HepG2 (cell line): ENCODE results near the gene MAGI1. TPM values are rescaled to one million over a fixed set of nuclear protein-coding genes. Genes with fewer than 3 reads are reported as not detected.

Experiments used
- ATAC-seq: fragments of 200-7000 bp; cut with Tn5 transposase; 3 replicates; pipeline ENCODE4 v1.9.1; 2020; ENCODE audit warnings: mild to moderate bottlenecking, moderate library complexity
- BruUV-seq: library from RNA; stranded (reverse); fragments of 400-500 nt; replicated peaks from 2 replicates; lab custom pipeline; 2021; lab: Mats Ljungman, UMichigan
- CTCF ChIA-PET: fragments of 300-600 bp; formaldehyde crosslinking; extraction: SDS; loops from one replicate; lab custom pipeline; 2021; ENCODE audit warnings: low total read pairs, inconsistent platforms, low intra/inter-chr PET ratio; lab: Yijun Ruan, JAX
- POLR2A ChIA-PET: fragments of 350-600 bp; sonication (Branson Sonifier 250); formaldehyde crosslinking; loops from one replicate; lab custom pipeline; 2020; ENCODE audit warnings: antibody characterized with exemption, inconsistent platforms; lab: Yijun Ruan, JAX
- DNase-seq: peaks from one replicate; pipeline ENCODE4 v3.0.0-alpha.2; 2015; ENCODE audit warnings: low spot score
- FAIRE-seq: peaks from 3 replicates; lab custom pipeline; 2011; peaks lifted over from hg19 to GRCh38; lab: Jason Lieb, UNC
- H2AFZ ChIP-seq: one replicate; pipeline ENCODE4 v1.6.1; 2011; ENCODE audit warnings: low read length, inconsistent platforms
- H3K27ac ChIP-seq: fragments of 300-600 bp; 3 replicates; pipeline ENCODE4 v1.8.0; 2011; ENCODE audit warnings: mixed run types, mild to moderate bottlenecking, mixed read lengths, low read length, inconsistent platforms; ENCODE audit not compliant: insufficient read depth; ENCODE audit errors: extremely low read length
- H3K27me3 ChIP-seq, 2 experiments: fragments of 200-600 bp in 1 of 2; 2 replicates in 1 of 2; 3 replicates in 1 of 2; pipeline versions ENCODE4 v1.6.0 to v1.8.0; 2011; ENCODE audit warnings: low read length in 2 of 2, mild to moderate bottlenecking in 2 of 2, moderate library complexity in 2 of 2, inconsistent platforms in 1 of 2; ENCODE audit not compliant: insufficient read depth in 2 of 2, control insufficient read depth in 1 of 2
- H3K36me3 ChIP-seq, 2 experiments: fragments of 200-600 bp in 1 of 2; replicated peaks in 1 of 2; 2 replicates in 1 of 2; 3 replicates in 1 of 2; pipeline versions ENCODE4 v1.5.1 to v1.8.0; 2011; ENCODE audit warnings: low read length in 2 of 2, inconsistent platforms in 1 of 2; ENCODE audit not compliant: insufficient read depth in 2 of 2, control insufficient read depth in 1 of 2
- H3K4me1 ChIP-seq: 2 replicates; pipeline ENCODE4 v1.5.1; 2012; ENCODE audit warnings: low read length, inconsistent platforms; ENCODE audit not compliant: insufficient read depth
- H3K4me2 ChIP-seq: 2 replicates; pipeline ENCODE4 v1.6.0; 2011; ENCODE audit warnings: low read depth, low read length, inconsistent platforms
- H3K4me3 ChIP-seq, 3 experiments: fragments of 200-600 bp in 1 of 3; sonication (generic), shearing (Covaris generic) in 1 of 3; replicated peaks in 1 of 3; 2 replicates each; pipeline ENCODE4 v1.5.1; 2011 to 2016; ENCODE audit warnings: low read length in 3 of 3, inconsistent platforms in 2 of 3, low read depth in 2 of 3, mild to moderate bottlenecking in 2 of 3, control low read depth in 1 of 3, mixed read lengths in 1 of 3; ENCODE audit not compliant: insufficient read depth in 1 of 3
- H3K79me2 ChIP-seq: one replicate; pipeline ENCODE4 v1.6.1; 2011; ENCODE audit warnings: low read length, inconsistent platforms; ENCODE audit not compliant: insufficient read depth
- H3K9ac ChIP-seq: 2 replicates; pipeline ENCODE4 v1.6.0; 2011; ENCODE audit warnings: mild to moderate bottlenecking, low read depth, low read length, inconsistent platforms; ENCODE audit not compliant: insufficient read depth
- H3K9me3 ChIP-seq: 2 replicates; pipeline ENCODE4 v1.5.1; 2012; ENCODE audit warnings: mild to moderate bottlenecking, low read length
- H4K20me1 ChIP-seq: 2 replicates; pipeline ENCODE4 v1.6.0; 2011; ENCODE audit warnings: inconsistent platforms, mild to moderate bottlenecking, low read length, moderate library complexity; ENCODE audit not compliant: insufficient read depth
- ATF1 ChIP-seq: IDR thresholded peaks from 2 replicates; pipeline ENCODE4 v1.6.1; 2016; ENCODE audit warnings: mild to moderate bottlenecking, control low read depth
- DDIT3 ChIP-seq: sonication (generic); formaldehyde crosslinking; IDR thresholded peaks from 2 replicates; pipeline ENCODE4 v1.4.0; 2020; ENCODE audit warnings: mild to moderate bottlenecking, missing genetic modification reagents
- FIP1L1 ChIP-seq: fragments of 200-400 bp; formaldehyde crosslinking; IDR thresholded peaks from 2 replicates; pipeline ENCODE4 v1.6.1; 2018; ENCODE audit warnings: low read depth, mild to moderate bottlenecking, low read length, moderate library complexity, borderline replicate concordance; ENCODE audit not compliant: insufficient read depth
- GTF3A ChIP-seq: sonication (generic); formaldehyde crosslinking; conservative IDR thresholded peaks from 2 replicates; pipeline ENCODE4 v1.4.0; 2020; ENCODE audit warnings: mild to moderate bottlenecking, missing genetic modification reagents
- HNRNPH1 ChIP-seq: fragments of 200-400 bp; formaldehyde crosslinking; optimal IDR thresholded peaks from 2 replicates; pipeline ENCODE3; 2017; ENCODE audit warnings: mild to moderate bottlenecking, low read depth, low read length
- KLF6 ChIP-seq: IDR thresholded peaks from 2 replicates; pipeline ENCODE4 v1.8.0; 2016; ENCODE audit warnings: missing biosample characterization, missing genetic modification reagents
- MXI1 ChIP-seq: IDR thresholded peaks from 3 replicates; pipeline ENCODE4 v1.6.1; 2012; ENCODE audit warnings: low read depth, low read length, inconsistent platforms, borderline replicate concordance
- NR2F6 ChIP-seq, 2 experiments: IDR thresholded peaks; 2 replicates each; pipeline ENCODE4 v1.6.1; 2016; ENCODE audit warnings: antibody characterized with exemption in 1 of 2, mild to moderate bottlenecking in 1 of 2
- POLR2A ChIP-seq, 2 experiments: IDR thresholded peaks; 2 replicates each; pipeline ENCODE4 v1.6.1; 2011; ENCODE audit warnings: low read depth in 2 of 2, low read length in 2 of 2, mild to moderate bottlenecking in 1 of 2, moderate library complexity in 1 of 2; ENCODE audit not compliant: insufficient read depth in 1 of 2
- ZFP1 ChIP-seq: IDR thresholded peaks from 2 replicates; pipeline ENCODE4 v1.6.1; 2016
- ZNF775 ChIP-seq: sonication (generic); formaldehyde crosslinking; IDR thresholded peaks from 2 replicates; pipeline ENCODE4 v1.4.0; 2020; ENCODE audit warnings: missing genetic modification reagents, mild to moderate bottlenecking, moderate library complexity, borderline replicate concordance
- WGBS: methylation state at CpG from one replicate; pipeline ENCODE4 v1.1.6; 2017; ENCODE audit warnings: low lambda C conversion rate; 5-methylcytosine and 5-hydroxymethylcytosine counted together
- in situ Hi-C: cut with HindIII; loops from 2 replicates; pipeline ENCODE4 v1.10.0; 2017; ENCODE audit warnings: low pct_unique_long_range_greater_than_20kb; ENCODE audit not compliant: extremely low pct_ligation_motif_present
- intact Hi-C: fragments of 100-400 bp; cut with micrococcal nuclease; formaldehyde crosslinking; loops from one replicate; pipeline ENCODE4 v1.10.0; 2022; ENCODE audit not compliant: unreplicated experiment
- polyA plus RNA-seq, 8 experiments: library from polyadenylated mRNA; depleted of rRNA in 3 of 8; stranded (reverse) in 7 of 8; unstranded in 1 of 8; fragments of >200 nt; fragmentation: Illumina TruSeq in 4 of 8; extraction: Trizol in 4 of 8; gene quantifications; 2 replicates each; pipeline versions ENCODE4 v1.2.1 to v1.2.3, GENCODE V29; 2011 to 2016; ENCODE audit warnings: low read depth in 4 of 8, missing spikeins in 1 of 8, mixed read lengths in 1 of 8; ENCODE audit not compliant: insufficient read depth in 1 of 8
- total RNA-seq, 5 experiments: library from RNA; depleted of rRNA; stranded (reverse); fragments of >200 nt; fragmentation: Illumina TruSeq; extraction: Trizol; gene quantifications; 2 replicates each; pipeline ENCODE4 v1.2.3, GENCODE V29; 2016; ENCODE audit warnings: low read depth in 1 of 5
- TF ChIP-seq, protein P1 (sequence below): sonication (generic); formaldehyde crosslinking; IDR thresholded peaks from 2 replicates; pipeline ENCODE4 v1.5.1; 2020; ENCODE audit warnings: mild to moderate bottlenecking, missing genetic modification reagents
- TF ChIP-seq, protein P2 (sequence below): sonication (generic); formaldehyde crosslinking; IDR thresholded peaks from 2 replicates; pipeline ENCODE4 v1.5.0; 2020; ENCODE audit warnings: mild to moderate bottlenecking, missing genetic modification reagents, borderline replicate concordance
- TF ChIP-seq, protein P3 (sequence below): sonication (generic); formaldehyde crosslinking; IDR thresholded peaks from 2 replicates; pipeline ENCODE4 v1.5.0; 2020; ENCODE audit warnings: missing genetic modification reagents
- TF ChIP-seq, protein P4 (sequence below): sonication (generic); formaldehyde crosslinking; IDR thresholded peaks from 2 replicates; pipeline ENCODE4 v1.4.0; 2020; ENCODE audit warnings: missing genetic modification reagents

Gene MAGI1
- total and polyA plus RNA-seq, 2 of the 13 experiments (the other 11 are each of a cell fraction or from before 2014, with no cell fraction given): 22.2 to 26.0 TPM

DNA sequence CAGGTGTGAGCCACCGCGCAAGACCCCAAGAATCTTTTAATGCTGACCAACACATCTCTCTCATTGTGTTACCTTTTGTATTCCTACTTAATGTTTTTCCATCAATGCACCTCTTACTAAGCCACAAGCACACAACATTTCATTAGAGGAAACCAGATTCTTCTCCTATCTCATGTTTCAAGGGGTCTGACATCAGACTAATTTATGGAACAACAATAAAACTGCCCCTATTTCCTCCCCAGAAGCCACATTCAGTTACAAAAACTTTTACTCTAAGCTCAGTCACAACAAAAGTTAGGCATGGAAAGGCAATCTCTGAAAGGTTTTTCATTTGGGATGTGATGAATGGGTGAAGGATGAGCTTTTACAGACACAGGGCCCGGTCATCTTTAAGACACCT is 251.8 kb downstream of the MAGI1 start:
- no peak overlapping the region for H3K4me3 ChIP-seq
- POLR2A ChIA-PET: no interaction called here
- no peaks in the 10 kb centered on the region for H3K4me1 ChIP-seq
- no peaks in the 10 kb centered on the region for H3K36me3 ChIP-seq
- no peak for FAIRE-seq
- H3K27ac ChIP-seq: no peak overlapping the region
- no peak overlapping the region for H2AFZ ChIP-seq
- intact Hi-C loops (loop anchor here (5.0 to 10.0 kb wide), 4 partner anchors 128 to 448 kb away; partner anchors contain the start of gene MAGI1), in situ Hi-C loops (loop anchor here (5.0 kb wide), 1 partner anchor 355 kb away; no protein-coding TSS in a partner anchor)
- BruUV-seq: no TSS peak
- H3K27me3 ChIP-seq: no peaks in the 10 kb centered on the region
- no peak overlapping the region for H3K9ac ChIP-seq
- ATAC-seq: no peak
- WGBS: 98% methylated on average over 3 of the region's 3 CpGs
- CTCF ChIA-PET: no interaction called here
- no peaks in the 10 kb centered on the region for H3K9me3 ChIP-seq
- H3K79me2 ChIP-seq: peaks cover 39% of the 10 kb centered on the region
- peaks cover 18% of the 10 kb centered on the region for H4K20me1 ChIP-seq
- DNase-seq: no peak
- no peak overlapping the region for H3K4me2 ChIP-seq
- TF ChIP-seq ATF1 (CRISPR knock-in tag): no peak
- no peak for TF ChIP-seq ZNF775
- no peak for TF ChIP-seq FIP1L1
- TF ChIP-seq, protein P1, sequence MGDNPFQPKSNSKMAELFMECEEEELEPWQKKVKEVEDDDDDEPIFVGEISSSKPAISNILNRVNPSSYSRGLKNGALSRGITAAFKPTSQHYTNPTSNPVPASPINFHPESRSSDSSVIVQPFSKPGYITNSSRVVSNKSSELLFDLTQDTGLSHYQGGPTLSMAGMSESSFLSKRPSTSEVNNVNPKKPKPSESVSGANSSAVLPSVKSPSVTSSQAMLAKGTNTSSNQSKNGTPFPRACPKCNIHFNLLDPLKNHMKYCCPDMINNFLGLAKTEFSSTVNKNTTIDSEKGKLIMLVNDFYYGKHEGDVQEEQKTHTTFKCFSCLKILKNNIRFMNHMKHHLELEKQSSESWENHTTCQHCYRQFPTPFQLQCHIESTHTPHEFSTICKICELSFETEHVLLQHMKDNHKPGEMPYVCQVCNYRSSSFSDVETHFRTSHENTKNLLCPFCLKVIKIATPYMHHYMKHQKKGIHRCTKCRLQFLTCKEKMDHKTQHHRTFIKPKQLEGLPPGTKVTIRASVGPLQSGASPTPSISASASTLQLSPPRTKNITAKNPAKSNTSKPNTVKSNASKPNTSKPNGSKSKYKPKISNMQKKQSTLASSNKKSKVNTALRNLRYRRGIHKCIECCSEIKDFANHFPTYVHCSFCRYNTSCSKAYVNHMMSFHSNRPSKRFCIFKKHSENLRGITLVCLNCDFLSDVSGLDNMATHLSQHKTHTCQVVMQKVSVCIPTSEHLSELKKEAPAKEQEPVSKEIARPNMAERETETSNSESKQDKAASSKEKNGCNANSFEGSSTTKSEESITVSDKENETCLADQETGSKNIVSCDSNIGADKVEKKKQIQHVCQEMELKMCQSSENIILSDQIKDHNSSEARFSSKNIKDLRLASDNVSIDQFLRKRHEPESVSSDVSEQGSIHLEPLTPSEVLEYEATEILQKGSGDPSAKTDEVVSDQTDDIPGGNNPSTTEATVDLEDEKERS (CRISPR knock-in tag): no peak
- no peak for TF ChIP-seq GTF3A (CRISPR knock-in tag)
- TF ChIP-seq DDIT3 (CRISPR knock-in tag): no peak
- no peak for TF ChIP-seq NR2F6 (IDR thresholded peaks at IDR 0.05)
- TF ChIP-seq NR2F6 (CRISPR knock-in tag; IDR thresholded peaks at IDR 0.05): no peak
- TF ChIP-seq MXI1: no peak
- no peak for TF ChIP-seq POLR2A (IDR thresholded peaks at IDR 0.05; ENCODE audit: insufficient read depth in 1 of 2, low read depth in 2 of 2, low read length in 2 of 2)
- TF ChIP-seq ZFP1 (CRISPR knock-in tag): no peak
- no peak for TF ChIP-seq HNRNPH1
- TF ChIP-seq, protein P2, sequence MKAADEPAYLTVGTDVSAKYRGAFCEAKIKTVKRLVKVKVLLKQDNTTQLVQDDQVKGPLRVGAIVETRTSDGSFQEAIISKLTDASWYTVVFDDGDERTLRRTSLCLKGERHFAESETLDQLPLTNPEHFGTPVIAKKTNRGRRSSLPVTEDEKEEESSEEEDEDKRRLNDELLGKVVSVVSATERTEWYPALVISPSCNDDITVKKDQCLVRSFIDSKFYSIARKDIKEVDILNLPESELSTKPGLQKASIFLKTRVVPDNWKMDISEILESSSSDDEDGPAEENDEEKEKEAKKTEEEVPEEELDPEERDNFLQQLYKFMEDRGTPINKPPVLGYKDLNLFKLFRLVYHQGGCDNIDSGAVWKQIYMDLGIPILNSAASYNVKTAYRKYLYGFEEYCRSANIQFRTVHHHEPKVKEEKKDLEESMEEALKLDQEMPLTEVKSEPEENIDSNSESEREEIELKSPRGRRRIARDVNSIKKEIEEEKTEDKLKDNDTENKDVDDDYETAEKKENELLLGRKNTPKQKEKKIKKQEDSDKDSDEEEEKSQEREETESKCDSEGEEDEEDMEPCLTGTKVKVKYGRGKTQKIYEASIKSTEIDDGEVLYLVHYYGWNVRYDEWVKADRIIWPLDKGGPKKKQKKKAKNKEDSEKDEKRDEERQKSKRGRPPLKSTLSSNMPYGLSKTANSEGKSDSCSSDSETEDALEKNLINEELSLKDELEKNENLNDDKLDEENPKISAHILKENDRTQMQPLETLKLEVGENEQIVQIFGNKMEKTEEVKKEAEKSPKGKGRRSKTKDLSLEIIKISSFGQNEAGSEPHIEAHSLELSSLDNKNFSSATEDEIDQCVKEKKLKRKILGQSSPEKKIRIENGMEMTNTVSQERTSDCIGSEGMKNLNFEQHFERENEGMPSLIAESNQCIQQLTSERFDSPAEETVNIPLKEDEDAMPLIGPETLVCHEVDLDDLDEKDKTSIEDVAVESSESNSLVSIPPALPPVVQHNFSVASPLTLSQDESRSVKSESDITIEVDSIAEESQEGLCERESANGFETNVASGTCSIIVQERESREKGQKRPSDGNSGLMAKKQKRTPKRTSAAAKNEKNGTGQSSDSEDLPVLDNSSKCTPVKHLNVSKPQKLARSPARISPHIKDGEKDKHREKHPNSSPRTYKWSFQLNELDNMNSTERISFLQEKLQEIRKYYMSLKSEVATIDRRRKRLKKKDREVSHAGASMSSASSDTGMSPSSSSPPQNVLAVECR (CRISPR knock-in tag): no peak
- TF ChIP-seq, protein P3, sequence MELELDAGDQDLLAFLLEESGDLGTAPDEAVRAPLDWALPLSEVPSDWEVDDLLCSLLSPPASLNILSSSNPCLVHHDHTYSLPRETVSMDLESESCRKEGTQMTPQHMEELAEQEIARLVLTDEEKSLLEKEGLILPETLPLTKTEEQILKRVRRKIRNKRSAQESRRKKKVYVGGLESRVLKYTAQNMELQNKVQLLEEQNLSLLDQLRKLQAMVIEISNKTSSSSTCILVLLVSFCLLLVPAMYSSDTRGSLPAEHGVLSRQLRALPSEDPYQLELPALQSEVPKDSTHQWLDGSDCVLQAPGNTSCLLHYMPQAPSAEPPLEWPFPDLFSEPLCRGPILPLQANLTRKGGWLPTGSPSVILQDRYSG (CRISPR knock-in tag): no peak
- TF ChIP-seq, protein P4, sequence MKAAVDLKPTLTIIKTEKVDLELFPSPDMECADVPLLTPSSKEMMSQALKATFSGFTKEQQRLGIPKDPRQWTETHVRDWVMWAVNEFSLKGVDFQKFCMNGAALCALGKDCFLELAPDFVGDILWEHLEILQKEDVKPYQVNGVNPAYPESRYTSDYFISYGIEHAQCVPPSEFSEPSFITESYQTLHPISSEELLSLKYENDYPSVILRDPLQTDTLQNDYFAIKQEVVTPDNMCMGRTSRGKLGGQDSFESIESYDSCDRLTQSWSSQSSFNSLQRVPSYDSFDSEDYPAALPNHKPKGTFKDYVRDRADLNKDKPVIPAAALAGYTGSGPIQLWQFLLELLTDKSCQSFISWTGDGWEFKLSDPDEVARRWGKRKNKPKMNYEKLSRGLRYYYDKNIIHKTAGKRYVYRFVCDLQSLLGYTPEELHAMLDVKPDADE (CRISPR knock-in tag): no peak
- TF ChIP-seq KLF6 (CRISPR knock-in tag): no peak
